IMR-90 (cell line): Measurements from ENCODE around the gene ABCB1. TPM values are rescaled to one million over a fixed set of nuclear protein-coding genes. Genes with fewer than 3 reads are reported as not detected.

Experiments used
- ATAC-seq: fragments of 200-7000 bp; cut with Tn5 transposase; 2 replicates; pipeline ENCODE4 v1.9.1; 2020; ENCODE audit warnings: low read depth, mild to moderate bottlenecking, moderate library complexity
- BruUV-seq: library from RNA; stranded (reverse); fragments of 400-500 nt; replicated peaks from 2 replicates; lab custom pipeline; 2021; lab: Mats Ljungman, UMichigan
- CTCF ChIA-PET: fragments of 300-600 bp; formaldehyde crosslinking; extraction: SDS; loops from one replicate; lab custom pipeline; 2021; ENCODE audit warnings: antibody characterized with exemption; lab: Yijun Ruan, JAX
- POLR2A ChIA-PET: fragments of 300-600 bp; sonication (Branson Sonifier 250); formaldehyde crosslinking; loops from one replicate; lab custom pipeline; 2022; ENCODE audit warnings: antibody characterized with exemption; ENCODE audit not compliant: unreplicated experiment; lab: Charles Lee
- DNase-seq: peaks from one replicate; pipeline ENCODE4 v3.0.0; 2013
- H2AFZ ChIP-seq: replicated peaks from 2 replicates; pipeline ENCODE3; 2013; ENCODE audit warnings: low read length, mild to moderate bottlenecking; ENCODE audit not compliant: poor library complexity
- H2AK5ac ChIP-seq: 2 replicates; pipeline ENCODE4 v1.6.1; 2013; ENCODE audit warnings: low read depth, low read length, inconsistent platforms
- H2AK9ac ChIP-seq: replicated peaks from 2 replicates; pipeline ENCODE3; 2013; ENCODE audit warnings: mild to moderate bottlenecking, low read depth, low read length, moderate library complexity; ENCODE audit not compliant: poor library complexity
- H2BK120ac ChIP-seq: 2 replicates; pipeline ENCODE4 v1.6.1; 2013; ENCODE audit warnings: low read depth, low read length, inconsistent platforms
- H2BK15ac ChIP-seq: 3 replicates; pipeline ENCODE4 v1.6.1; 2013; ENCODE audit warnings: low read depth, low read length, inconsistent platforms
- H2BK20ac ChIP-seq: 2 replicates; pipeline ENCODE4 v1.6.1; 2013; ENCODE audit warnings: low read depth, mild to moderate bottlenecking, inconsistent platforms, low read length, moderate library complexity
- H2BK5ac ChIP-seq: 2 replicates; pipeline ENCODE4 v1.6.1; 2013; ENCODE audit warnings: mild to moderate bottlenecking, low read depth, low read length, inconsistent platforms; ENCODE audit not compliant: poor library complexity, severe bottlenecking
- H3K14ac ChIP-seq: replicated peaks from 2 replicates; pipeline ENCODE4 v1.6.1; 2013; ENCODE audit warnings: low read depth, low read length, inconsistent platforms
- H3K18ac ChIP-seq: 2 replicates; pipeline ENCODE4 v1.6.1; 2013; ENCODE audit warnings: low read depth, low read length, control low read depth
- H3K23ac ChIP-seq: 2 replicates; pipeline ENCODE4 v1.6.1; 2013; ENCODE audit warnings: low read depth, low read length, inconsistent platforms
- H3K27ac ChIP-seq: 2 replicates; pipeline ENCODE4 v1.5.1; 2013; ENCODE audit warnings: mild to moderate bottlenecking, control low read depth, low read length; ENCODE audit not compliant: insufficient read depth
- H3K27me3 ChIP-seq: 2 replicates; pipeline ENCODE4 v1.6.1; 2013; ENCODE audit warnings: low read length; ENCODE audit not compliant: control insufficient read depth, insufficient read depth
- H3K36me3 ChIP-seq: 2 replicates; pipeline ENCODE4 v1.6.1; 2013; ENCODE audit warnings: low read length, mixed read lengths; ENCODE audit not compliant: control insufficient read depth, insufficient read depth
- H3K4ac ChIP-seq: 2 replicates; pipeline ENCODE4 v1.6.1; 2013; ENCODE audit warnings: low read depth, low read length, inconsistent platforms
- H3K4me1 ChIP-seq: 2 replicates; pipeline ENCODE4 v1.6.1; 2013; ENCODE audit warnings: low read length, mixed read lengths; ENCODE audit not compliant: control insufficient read depth, insufficient read depth
- H3K4me2 ChIP-seq: 2 replicates; pipeline ENCODE4 v1.6.1; 2013; ENCODE audit warnings: low read depth, mild to moderate bottlenecking, control low read depth, low read length, moderate library complexity
- H3K4me3 ChIP-seq: 2 replicates; pipeline ENCODE4 v1.5.1; 2013; ENCODE audit warnings: low read depth, mild to moderate bottlenecking, control low read depth, low read length, moderate library complexity; ENCODE audit not compliant: insufficient read depth
- H3K56ac ChIP-seq: 2 replicates; pipeline ENCODE4 v1.6.1; 2013; ENCODE audit warnings: low read length, inconsistent platforms; ENCODE audit not compliant: insufficient read depth; ENCODE audit errors: extremely low read depth
- H3K79me1 ChIP-seq, 2 experiments: 2 replicates each; pipeline ENCODE4 v1.6.1; 2013; ENCODE audit warnings: low read length in 2 of 2, inconsistent platforms in 1 of 2, low read depth in 1 of 2
- H3K9ac ChIP-seq: 2 replicates; pipeline ENCODE4 v1.6.1; 2013; ENCODE audit warnings: low read depth, low read length, control low read depth
- H3K9me1 ChIP-seq: 2 replicates; pipeline ENCODE4 v1.6.1; 2013; ENCODE audit warnings: low read length, inconsistent platforms; ENCODE audit not compliant: insufficient read depth
- H3K9me3 ChIP-seq: 2 replicates; pipeline ENCODE4 v1.6.1; 2013; ENCODE audit warnings: low read length; ENCODE audit not compliant: control insufficient read depth, insufficient read depth
- H4K20me1 ChIP-seq: 2 replicates; pipeline ENCODE4 v1.6.1; 2013; ENCODE audit warnings: low read length, inconsistent platforms; ENCODE audit not compliant: insufficient read depth
- H4K5ac ChIP-seq: 2 replicates; pipeline ENCODE4 v1.6.1; 2013; ENCODE audit warnings: mild to moderate bottlenecking, low read depth, low read length, control low read depth
- H4K8ac ChIP-seq, 2 experiments: 2 replicates each; pipeline ENCODE4 v1.6.1; 2013; ENCODE audit warnings: low read depth in 2 of 2, low read length in 2 of 2, control low read depth in 1 of 2, inconsistent platforms in 1 of 2
- H4K91ac ChIP-seq: 2 replicates; pipeline ENCODE4 v1.6.1; 2013; ENCODE audit warnings: low read depth, low read length, inconsistent platforms; ENCODE audit not compliant: insufficient read depth
- BHLHE40 ChIP-seq: fragments of 150-350 bp; IDR thresholded peaks from 2 replicates; pipeline ENCODE4 v1.6.1; 2016; ENCODE audit warnings: mild to moderate bottlenecking, low read depth, low read length
- CEBPB ChIP-seq: IDR thresholded peaks from 2 replicates; pipeline ENCODE4 v1.6.1; 2012; ENCODE audit warnings: low read depth, low read length, improper control_type of control experiment
- CTCF ChIP-seq: conservative IDR thresholded peaks from 2 replicates; pipeline ENCODE4 v1.5.1; 2012; ENCODE audit warnings: mild to moderate bottlenecking, low read depth, low read length, improper control_type of control experiment
- FOS ChIP-seq: fragments of 150-350 bp; IDR thresholded peaks from 2 replicates; pipeline ENCODE4 v1.6.1; 2016; ENCODE audit warnings: low read depth, low read length
- MAFK ChIP-seq: IDR thresholded peaks from 2 replicates; pipeline ENCODE4 v1.6.1; 2012; ENCODE audit warnings: low read depth, low read length, improper control_type of control experiment
- MAZ ChIP-seq: IDR thresholded peaks from 2 replicates; pipeline ENCODE4 v1.6.1; 2012; ENCODE audit warnings: low read depth, mild to moderate bottlenecking, low read length, improper control_type of control experiment, moderate library complexity, borderline replicate concordance
- MXI1 ChIP-seq: IDR thresholded peaks from 2 replicates; pipeline ENCODE4 v1.6.1; 2012; ENCODE audit warnings: low read depth, mild to moderate bottlenecking, low read length, moderate library complexity, borderline replicate concordance
- POLR2A ChIP-seq: IDR thresholded peaks from 2 replicates; pipeline ENCODE4 v1.6.1; 2012; ENCODE audit warnings: mild to moderate bottlenecking, low read depth, low read length
- RAD21 ChIP-seq: IDR thresholded peaks from 2 replicates; pipeline ENCODE4 v1.6.1; 2012; ENCODE audit warnings: low read length, improper control_type of control experiment
- RCOR1 ChIP-seq: IDR thresholded peaks from 2 replicates; pipeline ENCODE4 v1.6.1; 2012; ENCODE audit warnings: mild to moderate bottlenecking, low read length, improper control_type of control experiment; ENCODE audit not compliant: insufficient replicate concordance
- RFX5 ChIP-seq: IDR thresholded peaks from 2 replicates; pipeline ENCODE4 v1.8.0; 2012; ENCODE audit warnings: low read depth, mild to moderate bottlenecking, low read length, moderate library complexity
- SMC3 ChIP-seq: fragments of 150-350 bp; IDR thresholded peaks from 2 replicates; pipeline ENCODE4 v1.6.1; 2016; ENCODE audit warnings: low read depth, mild to moderate bottlenecking, antibody characterized with exemption, low read length, moderate library complexity
- USF2 ChIP-seq: fragments of 150-350 bp; IDR thresholded peaks from 2 replicates; pipeline ENCODE4 v1.6.1; 2017; ENCODE audit warnings: mild to moderate bottlenecking, antibody characterized with exemption, low read length, low read depth
- WGBS, 2 experiments: methylation state at CpG; one replicate each; pipeline versions ENCODE4 v1.1.5 to v1.1.7; 2013; ENCODE audit warnings: missing lambda C conversion rate in 2 of 2; ENCODE audit not compliant: insufficient read length in 1 of 2; ENCODE audit errors: extremely low coverage in 2 of 2; 5-methylcytosine and 5-hydroxymethylcytosine counted together
- dilution Hi-C: fragments of 300-500 bp; cut with HindIII; formaldehyde crosslinking; loops from one replicate; pipeline ENCODE4 v1.14.3; 2018; ENCODE audit warnings: low sequenced_read_pairs; ENCODE audit not compliant: unreplicated experiment
- in situ Hi-C: fragments of 300-500 bp; cut with MboI; formaldehyde crosslinking; loops from 3 replicates; pipeline ENCODE4 v1.14.3; 2019; ENCODE audit warnings: low sequenced_read_pairs, inconsistent platforms, mixed read lengths
- intact Hi-C: fragments of 100-400 bp; cut with micrococcal nuclease; formaldehyde crosslinking; loops from 2 replicates; pipeline ENCODE4 v1.10.0; 2022
- polyA plus RNA-seq, 3 experiments: library from polyadenylated mRNA; depleted of rRNA; stranded (reverse); fragments of >200 nt; gene quantifications; 2 replicates each; pipeline ENCODE4 v1.2.3, GENCODE V29; 2012; ENCODE audit warnings: low replicate concordance in 1 of 3
- total RNA-seq: library from RNA; depleted of rRNA; stranded (reverse); fragments of >200 nt; gene quantifications from 2 replicates; pipeline ENCODE4 v1.2.3, GENCODE V29; 2012

ABCB1 gene
- total and polyA plus RNA-seq, 2 of the 4 experiments (the other 2 are of a cell fraction), result 0.80 to 0.90 TPM

GRCh38 chr7:87598234-87599009 lies 2.3 kb downstream of the ABCB1 start:
- DNase-seq, result no peak
- 71% methylated on average over 1 of the region's 4 CpGs; no CpG with 5 or more reads in 1 of the 2 experiments for WGBS, 2 experiments
- H2BK5ac ChIP-seq, result no peak overlapping the region
- in situ Hi-C loops, result no loop called here
- dilution Hi-C loops, result no loop called here
- H3K27ac ChIP-seq, result no peak overlapping the region
- no TSS peak for BruUV-seq
- no peak for ATAC-seq
- H2AK9ac ChIP-seq, result no peak overlapping the region
- H3K79me1 ChIP-seq, result no peaks in the 10 kb centered on the region
- no peak overlapping the region for H3K4me2 ChIP-seq
- no peak overlapping the region for H2BK20ac ChIP-seq
- H3K27me3 ChIP-seq, result peaks cover 19% of the 10 kb centered on the region
- H2BK15ac ChIP-seq, result no peak overlapping the region
- H3K56ac ChIP-seq, result no peak overlapping the region
- intact Hi-C loops, result no loop called here
- H3K36me3 ChIP-seq, result no peaks in the 10 kb centered on the region
- no peaks in the 10 kb centered on the region for H3K9me1 ChIP-seq
- H4K8ac ChIP-seq, result no peak overlapping the region
- H2AFZ ChIP-seq, result no peak overlapping the region
- H3K14ac ChIP-seq, result no peak overlapping the region
- H3K4ac ChIP-seq, result no peak overlapping the region
- no peak overlapping the region for H3K9ac ChIP-seq
- H3K4me3 ChIP-seq, result no peak overlapping the region
- TF ChIP-seq RCOR1, result no peak
- TF ChIP-seq SMC3, result no peak
- no peak for TF ChIP-seq RAD21
- TF ChIP-seq USF2, result no peak
- TF ChIP-seq CTCF, result no peak
- TF ChIP-seq MAZ, result no peak
- TF ChIP-seq BHLHE40, result no peak
- TF ChIP-seq POLR2A, result no peak
- TF ChIP-seq MXI1, result no peak
- TF ChIP-seq FOS, result no peak
- TF ChIP-seq CEBPB, result no peak
- no peak for TF ChIP-seq RFX5
- no peak for TF ChIP-seq MAFK
- H3K18ac ChIP-seq, result no peak overlapping the region
- no peak overlapping the region for H3K23ac ChIP-seq
- POLR2A ChIA-PET, result interaction anchor here (0.6 kb wide), 1 partner anchor 10 kb away, joined by 10 read pairs; no protein-coding TSS in a partner anchor
- H4K91ac ChIP-seq, result no peak overlapping the region
- H3K4me1 ChIP-seq, result no peaks in the 10 kb centered on the region
- H4K20me1 ChIP-seq, result no peaks in the 10 kb centered on the region
- no peak overlapping the region for H4K5ac ChIP-seq
- H2AK5ac ChIP-seq, result no peak overlapping the region
- CTCF ChIA-PET, result no interaction called here
- no peaks in the 10 kb centered on the region for H3K9me3 ChIP-seq
- no peak overlapping the region for H2BK120ac ChIP-seq
